IMR-90 (cell line): ENCODE data around the gene ACSS3. TPM values are rescaled to one million over a fixed set of nuclear protein-coding genes. Genes with fewer than 3 reads are reported as not detected.

Source experiments
- ATAC-seq: fragments of 200-7000 bp; cut with Tn5 transposase; 2 replicates; pipeline ENCODE4 v1.9.1; 2020; ENCODE audit warnings: low read depth, mild to moderate bottlenecking, moderate library complexity
- BruUV-seq: library from RNA; stranded (reverse); fragments of 400-500 nt; replicated peaks from 2 replicates; lab custom pipeline; 2021; lab: Mats Ljungman, UMichigan
- CTCF ChIA-PET: fragments of 300-600 bp; formaldehyde crosslinking; extraction: SDS; loops from one replicate; lab custom pipeline; 2021; ENCODE audit warnings: antibody characterized with exemption; lab: Yijun Ruan, JAX
- POLR2A ChIA-PET: fragments of 300-600 bp; sonication (Branson Sonifier 250); formaldehyde crosslinking; loops from one replicate; lab custom pipeline; 2022; ENCODE audit warnings: antibody characterized with exemption; ENCODE audit not compliant: unreplicated experiment; lab: Charles Lee
- DNase-seq: peaks from one replicate; pipeline ENCODE4 v3.0.0; 2013
- H2AFZ ChIP-seq: replicated peaks from 2 replicates; pipeline ENCODE3; 2013; ENCODE audit warnings: low read length, mild to moderate bottlenecking; ENCODE audit not compliant: poor library complexity
- H2AK5ac ChIP-seq: 2 replicates; pipeline ENCODE4 v1.6.1; 2013; ENCODE audit warnings: low read depth, low read length, inconsistent platforms
- H2AK9ac ChIP-seq: replicated peaks from 2 replicates; pipeline ENCODE3; 2013; ENCODE audit warnings: mild to moderate bottlenecking, low read depth, low read length, moderate library complexity; ENCODE audit not compliant: poor library complexity
- H2BK120ac ChIP-seq: 2 replicates; pipeline ENCODE4 v1.6.1; 2013; ENCODE audit warnings: low read depth, low read length, inconsistent platforms
- H2BK15ac ChIP-seq: 3 replicates; pipeline ENCODE4 v1.6.1; 2013; ENCODE audit warnings: low read depth, low read length, inconsistent platforms
- H2BK20ac ChIP-seq: 2 replicates; pipeline ENCODE4 v1.6.1; 2013; ENCODE audit warnings: low read depth, mild to moderate bottlenecking, inconsistent platforms, low read length, moderate library complexity
- H2BK5ac ChIP-seq: 2 replicates; pipeline ENCODE4 v1.6.1; 2013; ENCODE audit warnings: mild to moderate bottlenecking, low read depth, low read length, inconsistent platforms; ENCODE audit not compliant: poor library complexity, severe bottlenecking
- H3K14ac ChIP-seq: replicated peaks from 2 replicates; pipeline ENCODE4 v1.6.1; 2013; ENCODE audit warnings: low read depth, low read length, inconsistent platforms
- H3K18ac ChIP-seq: 2 replicates; pipeline ENCODE4 v1.6.1; 2013; ENCODE audit warnings: low read depth, low read length, control low read depth
- H3K23ac ChIP-seq: 2 replicates; pipeline ENCODE4 v1.6.1; 2013; ENCODE audit warnings: low read depth, low read length, inconsistent platforms
- H3K27ac ChIP-seq: 2 replicates; pipeline ENCODE4 v1.5.1; 2013; ENCODE audit warnings: mild to moderate bottlenecking, control low read depth, low read length; ENCODE audit not compliant: insufficient read depth
- H3K27me3 ChIP-seq: 2 replicates; pipeline ENCODE4 v1.6.1; 2013; ENCODE audit warnings: low read length; ENCODE audit not compliant: control insufficient read depth, insufficient read depth
- H3K36me3 ChIP-seq: 2 replicates; pipeline ENCODE4 v1.6.1; 2013; ENCODE audit warnings: low read length, mixed read lengths; ENCODE audit not compliant: control insufficient read depth, insufficient read depth
- H3K4ac ChIP-seq: 2 replicates; pipeline ENCODE4 v1.6.1; 2013; ENCODE audit warnings: low read depth, low read length, inconsistent platforms
- H3K4me1 ChIP-seq: 2 replicates; pipeline ENCODE4 v1.6.1; 2013; ENCODE audit warnings: low read length, mixed read lengths; ENCODE audit not compliant: control insufficient read depth, insufficient read depth
- H3K4me2 ChIP-seq: 2 replicates; pipeline ENCODE4 v1.6.1; 2013; ENCODE audit warnings: low read depth, mild to moderate bottlenecking, control low read depth, low read length, moderate library complexity
- H3K4me3 ChIP-seq: 2 replicates; pipeline ENCODE4 v1.5.1; 2013; ENCODE audit warnings: low read depth, mild to moderate bottlenecking, control low read depth, low read length, moderate library complexity; ENCODE audit not compliant: insufficient read depth
- H3K56ac ChIP-seq: 2 replicates; pipeline ENCODE4 v1.6.1; 2013; ENCODE audit warnings: low read length, inconsistent platforms; ENCODE audit not compliant: insufficient read depth; ENCODE audit errors: extremely low read depth
- H3K79me1 ChIP-seq, 2 experiments: 2 replicates each; pipeline ENCODE4 v1.6.1; 2013; ENCODE audit warnings: low read length in 2 of 2, inconsistent platforms in 1 of 2, low read depth in 1 of 2
- H3K9ac ChIP-seq: 2 replicates; pipeline ENCODE4 v1.6.1; 2013; ENCODE audit warnings: low read depth, low read length, control low read depth
- H3K9me1 ChIP-seq: 2 replicates; pipeline ENCODE4 v1.6.1; 2013; ENCODE audit warnings: low read length, inconsistent platforms; ENCODE audit not compliant: insufficient read depth
- H3K9me3 ChIP-seq: 2 replicates; pipeline ENCODE4 v1.6.1; 2013; ENCODE audit warnings: low read length; ENCODE audit not compliant: control insufficient read depth, insufficient read depth
- H4K20me1 ChIP-seq: 2 replicates; pipeline ENCODE4 v1.6.1; 2013; ENCODE audit warnings: low read length, inconsistent platforms; ENCODE audit not compliant: insufficient read depth
- H4K5ac ChIP-seq: 2 replicates; pipeline ENCODE4 v1.6.1; 2013; ENCODE audit warnings: mild to moderate bottlenecking, low read depth, low read length, control low read depth
- H4K8ac ChIP-seq, 2 experiments: 2 replicates each; pipeline ENCODE4 v1.6.1; 2013; ENCODE audit warnings: low read depth in 2 of 2, low read length in 2 of 2, control low read depth in 1 of 2, inconsistent platforms in 1 of 2
- H4K91ac ChIP-seq: 2 replicates; pipeline ENCODE4 v1.6.1; 2013; ENCODE audit warnings: low read depth, low read length, inconsistent platforms; ENCODE audit not compliant: insufficient read depth
- BHLHE40 ChIP-seq: fragments of 150-350 bp; IDR thresholded peaks from 2 replicates; pipeline ENCODE4 v1.6.1; 2016; ENCODE audit warnings: mild to moderate bottlenecking, low read depth, low read length
- CEBPB ChIP-seq: IDR thresholded peaks from 2 replicates; pipeline ENCODE4 v1.6.1; 2012; ENCODE audit warnings: low read depth, low read length, improper control_type of control experiment
- CHD1 ChIP-seq: IDR thresholded peaks from 2 replicates; pipeline ENCODE4 v1.6.1; 2012; ENCODE audit warnings: low read depth, low read length, improper control_type of control experiment
- MAFK ChIP-seq: IDR thresholded peaks from 2 replicates; pipeline ENCODE4 v1.6.1; 2012; ENCODE audit warnings: low read depth, low read length, improper control_type of control experiment
- MXI1 ChIP-seq: IDR thresholded peaks from 2 replicates; pipeline ENCODE4 v1.6.1; 2012; ENCODE audit warnings: low read depth, mild to moderate bottlenecking, low read length, moderate library complexity, borderline replicate concordance
- NFE2L2 ChIP-seq: fragments of 150-350 bp; IDR thresholded peaks from 2 replicates; pipeline ENCODE4 v1.6.1; 2016; ENCODE audit warnings: low read depth, mild to moderate bottlenecking, low read length
- POLR2A ChIP-seq: IDR thresholded peaks from 2 replicates; pipeline ENCODE4 v1.6.1; 2012; ENCODE audit warnings: mild to moderate bottlenecking, low read depth, low read length
- RAD21 ChIP-seq: IDR thresholded peaks from 2 replicates; pipeline ENCODE4 v1.6.1; 2012; ENCODE audit warnings: low read length, improper control_type of control experiment
- RCOR1 ChIP-seq: IDR thresholded peaks from 2 replicates; pipeline ENCODE4 v1.6.1; 2012; ENCODE audit warnings: mild to moderate bottlenecking, low read length, improper control_type of control experiment; ENCODE audit not compliant: insufficient replicate concordance
- SMC3 ChIP-seq: fragments of 150-350 bp; IDR thresholded peaks from 2 replicates; pipeline ENCODE4 v1.6.1; 2016; ENCODE audit warnings: low read depth, mild to moderate bottlenecking, antibody characterized with exemption, low read length, moderate library complexity
- USF2 ChIP-seq: fragments of 150-350 bp; IDR thresholded peaks from 2 replicates; pipeline ENCODE4 v1.6.1; 2017; ENCODE audit warnings: mild to moderate bottlenecking, antibody characterized with exemption, low read length, low read depth
- WGBS, 2 experiments: methylation state at CpG; one replicate each; pipeline versions ENCODE4 v1.1.5 to v1.1.7; 2013; ENCODE audit warnings: missing lambda C conversion rate in 2 of 2; ENCODE audit not compliant: insufficient read length in 1 of 2; ENCODE audit errors: extremely low coverage in 2 of 2; 5-methylcytosine and 5-hydroxymethylcytosine counted together
- dilution Hi-C: fragments of 300-500 bp; cut with HindIII; formaldehyde crosslinking; loops from one replicate; pipeline ENCODE4 v1.14.3; 2018; ENCODE audit warnings: low sequenced_read_pairs; ENCODE audit not compliant: unreplicated experiment
- in situ Hi-C: fragments of 300-500 bp; cut with MboI; formaldehyde crosslinking; loops from 3 replicates; pipeline ENCODE4 v1.14.3; 2019; ENCODE audit warnings: low sequenced_read_pairs, inconsistent platforms, mixed read lengths
- intact Hi-C: fragments of 100-400 bp; cut with micrococcal nuclease; formaldehyde crosslinking; loops from 2 replicates; pipeline ENCODE4 v1.10.0; 2022
- polyA plus RNA-seq, 3 experiments: library from polyadenylated mRNA; depleted of rRNA; stranded (reverse); fragments of >200 nt; gene quantifications; 2 replicates each; pipeline ENCODE4 v1.2.3, GENCODE V29; 2012; ENCODE audit warnings: low replicate concordance in 1 of 3
- total RNA-seq: library from RNA; depleted of rRNA; stranded (reverse); fragments of >200 nt; gene quantifications from 2 replicates; pipeline ENCODE4 v1.2.3, GENCODE V29; 2012

Gene ACSS3
- total and polyA plus RNA-seq, 2 of the 4 experiments (the other 2 are of a cell fraction), result 0.84 to 2.0 TPM

DNA sequence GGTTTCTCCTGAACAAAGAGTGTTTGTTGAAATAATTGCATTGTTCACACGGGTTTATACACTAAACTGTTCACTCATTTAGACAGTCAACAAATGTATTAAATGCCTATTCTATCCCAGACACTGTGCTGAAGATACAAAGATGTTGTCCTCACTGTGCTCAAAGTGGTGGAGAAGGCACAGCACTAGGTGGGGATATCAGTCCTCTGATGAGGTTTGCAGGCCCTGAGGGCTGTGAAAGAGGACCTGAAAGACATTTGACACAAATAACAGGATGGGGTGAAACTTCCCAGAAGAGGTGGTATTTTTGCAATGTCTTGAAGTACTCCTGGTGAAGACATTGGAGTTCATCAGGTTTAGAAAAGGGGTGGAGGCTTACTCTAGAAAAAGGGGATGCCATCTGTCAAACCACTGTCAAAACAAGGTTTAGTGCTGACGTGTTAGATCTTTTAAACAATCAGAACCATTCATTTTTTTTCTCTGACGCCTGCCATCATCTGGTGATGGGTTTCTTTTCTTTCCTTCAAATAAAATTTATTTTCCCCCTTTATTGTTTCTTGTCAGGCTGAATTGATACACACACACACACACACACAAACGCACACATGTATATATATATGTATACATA, 69.5 kb downstream of the ACSS3 start:
- Histone ChIP-seq H2AFZ (no peak overlapping the region), H2BK5ac (no peak overlapping the region), H3K4me2 (no peak overlapping the region), H4K8ac (no peak overlapping the region), H2BK120ac (no peak overlapping the region), H3K18ac (no peak overlapping the region), H3K4me3 (no peak overlapping the region), H2AK9ac (no peak overlapping the region), H3K9me3 (no peaks in the 10 kb centered on the region), H3K4ac (no peak overlapping the region), H3K79me1 (no peaks in the 10 kb centered on the region), H3K56ac (no peak overlapping the region), H4K5ac (no peak overlapping the region), H3K14ac (no peak overlapping the region), H3K36me3 (no peaks in the 10 kb centered on the region), H2BK20ac (no peak overlapping the region), H3K23ac (no peak overlapping the region), H2AK5ac (no peak overlapping the region), H2BK15ac (no peak overlapping the region), H3K27ac (no peak overlapping the region), H4K91ac (no peak overlapping the region), H3K4me1 (no peaks in the 10 kb centered on the region), H3K9ac (no peak overlapping the region), H3K27me3 (no peaks in the 10 kb centered on the region), H3K9me1 (no peaks in the 10 kb centered on the region), H4K20me1 (no peaks in the 10 kb centered on the region)
- CTCF ChIA-PET, result no interaction called here
- DNase-seq, result no peak
- in situ Hi-C loops, result no loop called here
- dilution Hi-C loops, result no loop called here
- POLR2A ChIA-PET, result no interaction called here
- no CpG with 5 or more reads among the region's 4 CpGs for WGBS, 2 experiments
- intact Hi-C loops, result no loop called here
- ATAC-seq, result no peak
- no TSS peak for BruUV-seq
- no peak for TF ChIP-seq USF2
- TF ChIP-seq CHD1, result no peak
- no peak for TF ChIP-seq BHLHE40
- TF ChIP-seq CEBPB, result no peak
- TF ChIP-seq NFE2L2, result no peak
- no peak for TF ChIP-seq MAFK
- TF ChIP-seq MXI1, result no peak
- TF ChIP-seq RCOR1, result no peak
- TF ChIP-seq POLR2A, result no peak
- TF ChIP-seq RAD21, result no peak
- no peak for TF ChIP-seq SMC3
